ENCODE data around the gene GGCX. TPM values are rescaled to one million over a fixed set of nuclear protein-coding genes. Genes with fewer than 3 reads are reported as not detected.
A peak's percentile ranks its signal among the peaks of the same experiment; 100 is the strongest.

The GGCX gene
- total and polyA plus RNA-seq, 9 of the 15 experiments (the other 6 are each of a cell fraction or from before 2014, with no cell fraction given), result 14.4 to 47.1 (median 28.1) TPM

DNA sequence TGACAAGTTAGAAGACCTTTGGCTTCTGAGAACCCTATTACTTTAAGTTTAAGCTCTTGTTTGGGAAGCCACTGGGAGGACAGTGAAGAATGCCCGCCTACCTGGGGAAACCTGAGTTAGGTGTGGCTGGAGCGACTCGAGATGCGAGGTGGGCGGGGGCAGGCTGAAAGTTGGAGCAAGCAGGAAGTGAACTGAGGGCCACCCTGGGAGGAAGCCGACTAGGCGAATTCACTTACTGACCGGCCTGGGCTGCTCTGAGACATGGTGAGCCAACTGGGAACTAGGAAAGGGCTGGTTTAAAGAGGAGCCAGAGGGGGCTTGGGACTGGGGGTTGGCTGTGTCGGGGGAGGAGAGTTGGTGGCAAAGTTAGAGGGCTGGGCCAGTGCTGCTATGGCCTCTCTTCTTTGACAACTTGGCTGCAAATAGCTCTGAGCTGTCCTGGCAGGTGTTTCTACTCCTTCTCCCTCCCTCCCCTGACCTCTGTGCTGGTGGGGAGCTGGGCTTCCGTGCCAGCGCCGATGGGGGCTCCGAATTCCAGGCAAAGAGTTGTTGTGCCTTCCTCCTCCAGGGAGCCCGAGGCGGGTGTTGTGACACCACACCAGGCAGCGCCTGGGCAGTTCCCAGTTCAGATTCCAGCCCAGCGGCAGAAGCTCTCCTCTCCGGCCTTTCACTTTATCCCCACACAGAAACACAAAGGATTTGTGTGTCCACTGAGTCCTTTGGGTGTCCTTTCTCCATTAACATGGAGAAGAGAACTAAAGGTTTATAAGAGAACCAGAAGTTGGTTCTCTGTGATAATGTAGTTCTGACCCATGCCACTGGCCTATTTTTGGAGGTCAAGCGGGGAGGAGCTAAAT is 16.3 kb upstream of the GGCX start, which contains the start of gene VAMP8 (continued):
- TF ChIP-seq MEF2A (IDR thresholded peaks at IDR 0.05; ENCODE audit: control insufficient read depth, low read depth, low read length), result peak; percentile 4; the same call in 1 of the 2 replicates
- TF ChIP-seq BCL6 (CRISPR knock-in tag; IDR thresholded peaks at IDR 0.05), result no peak
- TF ChIP-seq, protein P1, sequence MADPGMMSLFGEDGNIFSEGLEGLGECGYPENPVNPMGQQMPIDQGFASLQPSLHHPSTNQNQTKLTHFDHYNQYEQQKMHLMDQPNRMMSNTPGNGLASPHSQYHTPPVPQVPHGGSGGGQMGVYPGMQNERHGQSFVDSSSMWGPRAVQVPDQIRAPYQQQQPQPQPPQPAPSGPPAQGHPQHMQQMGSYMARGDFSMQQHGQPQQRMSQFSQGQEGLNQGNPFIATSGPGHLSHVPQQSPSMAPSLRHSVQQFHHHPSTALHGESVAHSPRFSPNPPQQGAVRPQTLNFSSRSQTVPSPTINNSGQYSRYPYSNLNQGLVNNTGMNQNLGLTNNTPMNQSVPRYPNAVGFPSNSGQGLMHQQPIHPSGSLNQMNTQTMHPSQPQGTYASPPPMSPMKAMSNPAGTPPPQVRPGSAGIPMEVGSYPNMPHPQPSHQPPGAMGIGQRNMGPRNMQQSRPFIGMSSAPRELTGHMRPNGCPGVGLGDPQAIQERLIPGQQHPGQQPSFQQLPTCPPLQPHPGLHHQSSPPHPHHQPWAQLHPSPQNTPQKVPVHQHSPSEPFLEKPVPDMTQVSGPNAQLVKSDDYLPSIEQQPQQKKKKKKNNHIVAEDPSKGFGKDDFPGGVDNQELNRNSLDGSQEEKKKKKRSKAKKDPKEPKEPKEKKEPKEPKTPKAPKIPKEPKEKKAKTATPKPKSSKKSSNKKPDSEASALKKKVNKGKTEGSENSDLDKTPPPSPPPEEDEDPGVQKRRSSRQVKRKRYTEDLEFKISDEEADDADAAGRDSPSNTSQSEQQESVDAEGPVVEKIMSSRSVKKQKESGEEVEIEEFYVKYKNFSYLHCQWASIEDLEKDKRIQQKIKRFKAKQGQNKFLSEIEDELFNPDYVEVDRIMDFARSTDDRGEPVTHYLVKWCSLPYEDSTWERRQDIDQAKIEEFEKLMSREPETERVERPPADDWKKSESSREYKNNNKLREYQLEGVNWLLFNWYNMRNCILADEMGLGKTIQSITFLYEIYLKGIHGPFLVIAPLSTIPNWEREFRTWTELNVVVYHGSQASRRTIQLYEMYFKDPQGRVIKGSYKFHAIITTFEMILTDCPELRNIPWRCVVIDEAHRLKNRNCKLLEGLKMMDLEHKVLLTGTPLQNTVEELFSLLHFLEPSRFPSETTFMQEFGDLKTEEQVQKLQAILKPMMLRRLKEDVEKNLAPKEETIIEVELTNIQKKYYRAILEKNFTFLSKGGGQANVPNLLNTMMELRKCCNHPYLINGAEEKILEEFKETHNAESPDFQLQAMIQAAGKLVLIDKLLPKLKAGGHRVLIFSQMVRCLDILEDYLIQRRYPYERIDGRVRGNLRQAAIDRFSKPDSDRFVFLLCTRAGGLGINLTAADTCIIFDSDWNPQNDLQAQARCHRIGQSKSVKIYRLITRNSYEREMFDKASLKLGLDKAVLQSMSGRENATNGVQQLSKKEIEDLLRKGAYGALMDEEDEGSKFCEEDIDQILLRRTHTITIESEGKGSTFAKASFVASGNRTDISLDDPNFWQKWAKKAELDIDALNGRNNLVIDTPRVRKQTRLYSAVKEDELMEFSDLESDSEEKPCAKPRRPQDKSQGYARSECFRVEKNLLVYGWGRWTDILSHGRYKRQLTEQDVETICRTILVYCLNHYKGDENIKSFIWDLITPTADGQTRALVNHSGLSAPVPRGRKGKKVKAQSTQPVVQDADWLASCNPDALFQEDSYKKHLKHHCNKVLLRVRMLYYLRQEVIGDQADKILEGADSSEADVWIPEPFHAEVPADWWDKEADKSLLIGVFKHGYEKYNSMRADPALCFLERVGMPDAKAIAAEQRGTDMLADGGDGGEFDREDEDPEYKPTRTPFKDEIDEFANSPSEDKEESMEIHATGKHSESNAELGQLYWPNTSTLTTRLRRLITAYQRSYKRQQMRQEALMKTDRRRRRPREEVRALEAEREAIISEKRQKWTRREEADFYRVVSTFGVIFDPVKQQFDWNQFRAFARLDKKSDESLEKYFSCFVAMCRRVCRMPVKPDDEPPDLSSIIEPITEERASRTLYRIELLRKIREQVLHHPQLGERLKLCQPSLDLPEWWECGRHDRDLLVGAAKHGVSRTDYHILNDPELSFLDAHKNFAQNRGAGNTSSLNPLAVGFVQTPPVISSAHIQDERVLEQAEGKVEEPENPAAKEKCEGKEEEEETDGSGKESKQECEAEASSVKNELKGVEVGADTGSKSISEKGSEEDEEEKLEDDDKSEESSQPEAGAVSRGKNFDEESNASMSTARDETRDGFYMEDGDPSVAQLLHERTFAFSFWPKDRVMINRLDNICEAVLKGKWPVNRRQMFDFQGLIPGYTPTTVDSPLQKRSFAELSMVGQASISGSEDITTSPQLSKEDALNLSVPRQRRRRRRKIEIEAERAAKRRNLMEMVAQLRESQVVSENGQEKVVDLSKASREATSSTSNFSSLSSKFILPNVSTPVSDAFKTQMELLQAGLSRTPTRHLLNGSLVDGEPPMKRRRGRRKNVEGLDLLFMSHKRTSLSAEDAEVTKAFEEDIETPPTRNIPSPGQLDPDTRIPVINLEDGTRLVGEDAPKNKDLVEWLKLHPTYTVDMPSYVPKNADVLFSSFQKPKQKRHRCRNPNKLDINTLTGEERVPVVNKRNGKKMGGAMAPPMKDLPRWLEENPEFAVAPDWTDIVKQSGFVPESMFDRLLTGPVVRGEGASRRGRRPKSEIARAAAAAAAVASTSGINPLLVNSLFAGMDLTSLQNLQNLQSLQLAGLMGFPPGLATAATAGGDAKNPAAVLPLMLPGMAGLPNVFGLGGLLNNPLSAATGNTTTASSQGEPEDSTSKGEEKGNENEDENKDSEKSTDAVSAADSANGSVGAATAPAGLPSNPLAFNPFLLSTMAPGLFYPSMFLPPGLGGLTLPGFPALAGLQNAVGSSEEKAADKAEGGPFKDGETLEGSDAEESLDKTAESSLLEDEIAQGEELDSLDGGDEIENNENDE (IDR thresholded peaks at IDR 0.05; ENCODE audit: low read depth, low read length), result no peak
- TF ChIP-seq SPI1 (IDR thresholded peaks at IDR 0.05; ENCODE audit: borderline replicate concordance, low read depth, low read length), result peak; percentile 71
- peak in 1 of 2 experiments; percentile 45; a peak in 2 of 4 replicates for TF ChIP-seq HDAC1 (IDR thresholded peaks at IDR 0.05)
- TF ChIP-seq, protein P2, sequence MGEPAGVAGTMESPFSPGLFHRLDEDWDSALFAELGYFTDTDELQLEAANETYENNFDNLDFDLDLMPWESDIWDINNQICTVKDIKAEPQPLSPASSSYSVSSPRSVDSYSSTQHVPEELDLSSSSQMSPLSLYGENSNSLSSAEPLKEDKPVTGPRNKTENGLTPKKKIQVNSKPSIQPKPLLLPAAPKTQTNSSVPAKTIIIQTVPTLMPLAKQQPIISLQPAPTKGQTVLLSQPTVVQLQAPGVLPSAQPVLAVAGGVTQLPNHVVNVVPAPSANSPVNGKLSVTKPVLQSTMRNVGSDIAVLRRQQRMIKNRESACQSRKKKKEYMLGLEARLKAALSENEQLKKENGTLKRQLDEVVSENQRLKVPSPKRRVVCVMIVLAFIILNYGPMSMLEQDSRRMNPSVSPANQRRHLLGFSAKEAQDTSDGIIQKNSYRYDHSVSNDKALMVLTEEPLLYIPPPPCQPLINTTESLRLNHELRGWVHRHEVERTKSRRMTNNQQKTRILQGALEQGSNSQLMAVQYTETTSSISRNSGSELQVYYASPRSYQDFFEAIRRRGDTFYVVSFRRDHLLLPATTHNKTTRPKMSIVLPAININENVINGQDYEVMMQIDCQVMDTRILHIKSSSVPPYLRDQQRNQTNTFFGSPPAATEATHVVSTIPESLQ (CRISPR knock-in tag; IDR thresholded peaks at IDR 0.05), result no peak
- no peak for TF ChIP-seq ESRRB (CRISPR knock-in tag; IDR thresholded peaks at IDR 0.05; ENCODE audit: borderline replicate concordance)
- TF ChIP-seq, protein P3, sequence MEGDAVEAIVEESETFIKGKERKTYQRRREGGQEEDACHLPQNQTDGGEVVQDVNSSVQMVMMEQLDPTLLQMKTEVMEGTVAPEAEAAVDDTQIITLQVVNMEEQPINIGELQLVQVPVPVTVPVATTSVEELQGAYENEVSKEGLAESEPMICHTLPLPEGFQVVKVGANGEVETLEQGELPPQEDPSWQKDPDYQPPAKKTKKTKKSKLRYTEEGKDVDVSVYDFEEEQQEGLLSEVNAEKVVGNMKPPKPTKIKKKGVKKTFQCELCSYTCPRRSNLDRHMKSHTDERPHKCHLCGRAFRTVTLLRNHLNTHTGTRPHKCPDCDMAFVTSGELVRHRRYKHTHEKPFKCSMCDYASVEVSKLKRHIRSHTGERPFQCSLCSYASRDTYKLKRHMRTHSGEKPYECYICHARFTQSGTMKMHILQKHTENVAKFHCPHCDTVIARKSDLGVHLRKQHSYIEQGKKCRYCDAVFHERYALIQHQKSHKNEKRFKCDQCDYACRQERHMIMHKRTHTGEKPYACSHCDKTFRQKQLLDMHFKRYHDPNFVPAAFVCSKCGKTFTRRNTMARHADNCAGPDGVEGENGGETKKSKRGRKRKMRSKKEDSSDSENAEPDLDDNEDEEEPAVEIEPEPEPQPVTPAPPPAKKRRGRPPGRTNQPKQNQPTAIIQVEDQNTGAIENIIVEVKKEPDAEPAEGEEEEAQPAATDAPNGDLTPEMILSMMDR (IDR thresholded peaks at IDR 0.05 in 2 of 3, conservative IDR thresholded peaks at IDR 0.05 in 1 of 3; ENCODE audit: insufficient read depth in 2 of 3, low read depth in 1 of 3, low read length in 3 of 3), result no peak
- peak in 2 of 3 experiments; percentile 43 to 59 for TF ChIP-seq YY1 (IDR thresholded peaks at IDR 0.05; ENCODE audit: borderline replicate concordance in 1 of 3, control insufficient read depth in 1 of 3, extremely low read depth in 1 of 3, insufficient read depth in 3 of 3, insufficient read length in 1 of 3, insufficient replicate concordance in 2 of 3, low read depth in 1 of 3, low read length in 2 of 3)

All from K562 (cell line).